Measurements from ENCODE around the gene NEXN.

Gene NEXN

DNA sequence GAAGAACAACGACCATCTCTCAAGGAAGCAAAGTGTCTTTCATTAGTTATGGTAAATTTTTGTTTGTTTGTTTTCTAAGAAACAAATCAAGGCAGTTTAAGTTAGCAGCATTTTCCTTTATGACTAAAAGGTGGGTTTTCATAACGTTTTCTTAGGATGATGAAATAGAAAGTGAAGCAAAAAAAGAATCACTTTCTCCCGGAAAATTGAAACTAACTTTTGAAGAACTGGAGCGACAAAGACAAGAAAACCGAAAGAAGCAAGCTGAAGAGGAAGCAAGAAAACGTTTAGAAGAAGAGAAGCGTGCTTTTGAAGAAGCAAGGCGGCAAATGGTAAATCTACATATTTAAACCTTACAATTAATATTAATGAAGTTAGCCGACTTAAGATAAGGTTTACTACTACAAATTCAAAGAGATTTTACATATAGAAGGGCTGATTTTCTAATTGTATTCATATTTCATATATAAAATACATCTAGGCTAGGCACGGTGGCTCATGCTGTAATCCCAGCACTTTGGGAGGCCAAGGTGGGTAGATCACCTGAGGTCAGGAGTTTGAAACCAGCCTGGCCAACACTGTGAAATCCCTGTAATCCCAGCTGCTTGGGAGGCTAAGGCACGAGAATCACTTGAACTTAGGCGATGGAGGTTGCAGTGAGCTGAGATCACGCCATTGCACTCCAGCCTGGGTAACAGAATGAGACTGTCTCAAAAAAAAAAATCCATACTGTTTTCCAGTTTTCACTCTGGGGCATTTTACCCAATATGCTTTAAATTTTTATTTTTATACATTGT, 38.3 kb downstream of the NEXN start:
- TF ChIP-seq POLR2A (IDR thresholded peaks at IDR 0.05; ENCODE audit: low read depth, low read length): no peak
- peak; percentile 43 for FAIRE-seq

DNA sequence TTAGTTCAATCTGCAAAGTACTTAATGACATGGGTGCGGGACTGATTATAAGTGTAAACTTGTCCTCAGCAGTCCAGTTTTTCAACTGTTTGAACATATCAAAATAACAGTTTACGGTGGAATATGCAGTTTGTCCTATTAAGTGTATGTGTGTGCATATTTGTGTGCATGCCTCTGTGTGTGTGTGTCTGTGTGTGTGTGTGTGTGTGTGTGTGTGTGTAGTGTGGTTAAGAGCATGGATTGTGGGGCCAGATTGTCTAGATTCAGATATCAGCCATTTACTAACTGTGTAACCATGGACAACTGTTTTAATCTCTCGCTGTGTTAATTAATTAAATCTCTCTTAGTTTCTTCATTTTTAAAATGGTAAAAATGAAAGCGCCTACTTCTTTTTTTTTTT, 39.0 kb downstream of the NEXN start:
- no peak for TF ChIP-seq POLR2A (IDR thresholded peaks at IDR 0.05; ENCODE audit: low read depth, low read length)
- FAIRE-seq (peak; percentile 50), DNase-seq (ENCODE audit: insufficient read length, low spot score) (no peak)

More for the DNA sequence above, 38.3 kb downstream of the NEXN start:
- DNase-seq (ENCODE audit: insufficient read length, low spot score): no peak

DNA sequence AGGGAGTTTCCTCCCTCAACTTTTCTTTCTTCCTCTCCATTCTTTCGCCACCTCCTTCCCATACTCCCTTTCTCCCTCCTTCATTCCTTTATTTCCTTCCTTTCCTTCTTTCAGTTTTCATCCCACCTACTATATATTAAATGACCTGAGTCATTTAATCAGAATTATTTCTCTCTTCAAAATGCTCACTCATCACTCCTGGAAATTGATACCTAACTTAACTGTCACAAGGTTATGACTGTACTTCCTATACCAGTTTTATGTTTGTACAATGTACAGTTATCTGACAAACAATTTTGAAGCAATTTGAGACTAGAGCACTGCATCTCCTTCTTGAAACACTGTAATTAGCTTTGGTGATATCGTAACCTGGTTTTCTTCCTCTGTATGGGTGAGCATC, 41.4 kb downstream of the NEXN start:
- TF ChIP-seq POLR2A (IDR thresholded peaks at IDR 0.05; ENCODE audit: low read depth, low read length): no peak
- peak; percentile 60 for FAIRE-seq
- DNase-seq (ENCODE audit: insufficient read length, low spot score): no peak

DNA sequence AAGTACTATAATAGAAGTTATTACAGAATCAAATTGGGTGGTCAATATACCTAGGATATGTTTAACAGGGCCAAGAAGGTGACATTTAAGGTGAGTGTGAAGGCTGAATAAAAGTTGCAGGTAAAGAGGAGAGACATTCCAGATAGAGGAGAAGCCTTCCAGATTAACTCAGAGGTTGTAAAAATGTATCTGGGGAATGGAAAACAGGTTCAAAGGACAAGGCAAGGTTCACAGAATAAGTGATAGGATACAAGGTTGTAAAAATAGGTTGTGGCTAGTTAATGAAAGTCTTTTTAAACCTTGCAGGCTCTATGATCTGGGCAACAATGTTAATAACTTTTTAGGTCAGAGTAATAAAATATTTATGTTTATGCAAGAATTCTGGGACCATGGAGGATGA, 50.2 kb downstream of the NEXN start:
- DNase-seq (ENCODE audit: insufficient read length, low spot score) (no peak), FAIRE-seq (no peak)
- no peak for TF ChIP-seq POLR2A (IDR thresholded peaks at IDR 0.05; ENCODE audit: low read depth, low read length)

DNA sequence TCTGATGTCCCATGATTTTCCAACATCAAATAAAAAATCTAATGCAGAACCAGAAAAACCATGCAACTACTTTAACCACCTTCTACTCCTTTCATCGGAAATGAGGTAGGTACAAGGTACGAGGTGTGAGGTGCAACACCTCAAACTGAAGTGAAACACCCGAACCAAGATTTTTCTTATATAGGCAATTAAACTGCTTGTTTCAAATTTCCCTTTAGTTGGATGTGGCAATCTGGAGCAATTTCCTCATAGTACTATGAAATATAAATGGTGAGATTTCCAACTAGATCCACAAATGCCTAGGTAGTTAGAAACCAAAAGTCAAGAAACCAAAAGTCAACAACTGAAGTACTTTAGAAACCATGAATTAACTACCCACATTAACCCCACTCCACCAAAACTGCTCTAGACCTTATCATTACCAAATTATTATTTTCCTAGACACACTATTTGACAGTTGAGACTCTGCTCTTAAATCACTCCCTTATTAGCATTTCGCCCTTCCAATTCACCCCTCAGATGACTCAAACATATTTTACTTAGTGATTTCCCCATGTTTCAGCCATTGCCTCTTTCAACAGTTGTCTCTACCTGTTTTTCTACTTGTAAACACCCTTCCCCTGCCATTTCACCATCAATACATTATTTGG, 52.6 kb downstream of the NEXN start:
- DNase-seq (ENCODE audit: insufficient read length, low spot score): no peak
- TF ChIP-seq POLR2A (IDR thresholded peaks at IDR 0.05; ENCODE audit: low read depth, low read length): no peak
- peak; percentile 6 for FAIRE-seq

DNA sequence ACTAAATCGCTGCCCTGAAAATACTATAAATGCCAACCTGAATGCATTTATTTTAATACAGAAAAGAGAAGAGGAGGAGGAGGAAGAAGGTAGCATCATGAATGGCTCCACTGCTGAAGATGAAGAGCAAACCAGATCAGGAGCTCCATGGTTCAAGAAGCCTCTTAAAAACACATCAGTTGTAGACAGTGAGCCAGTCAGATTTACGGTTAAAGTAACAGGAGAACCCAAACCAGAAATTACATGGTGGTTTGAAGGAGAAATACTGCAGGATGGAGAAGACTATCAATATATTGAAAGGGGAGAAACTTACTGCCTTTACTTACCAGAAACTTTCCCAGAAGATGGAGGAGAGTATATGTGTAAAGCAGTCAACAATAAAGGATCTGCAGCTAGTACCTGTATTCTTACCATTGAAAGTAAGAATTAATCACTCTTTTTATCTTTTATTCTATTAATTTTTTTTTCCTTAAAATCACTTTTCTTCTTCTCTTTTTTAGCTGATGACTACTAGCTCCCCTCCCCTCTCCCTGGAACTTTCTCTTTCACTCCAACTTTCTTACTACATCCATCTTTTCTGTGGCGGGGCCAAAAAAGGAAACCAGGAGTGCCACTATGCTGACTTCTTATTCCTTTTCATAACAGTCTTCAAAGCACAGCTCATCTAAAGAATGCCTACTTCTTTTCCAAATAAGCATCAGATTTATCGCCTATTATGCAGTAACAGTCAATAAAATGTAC, 54.1 kb downstream of the NEXN start:
- FAIRE-seq: no peak
- TF ChIP-seq POLR2A (IDR thresholded peaks at IDR 0.05; ENCODE audit: low read depth, low read length): no peak
- no peak for DNase-seq (ENCODE audit: insufficient read length, low spot score)

DNA sequence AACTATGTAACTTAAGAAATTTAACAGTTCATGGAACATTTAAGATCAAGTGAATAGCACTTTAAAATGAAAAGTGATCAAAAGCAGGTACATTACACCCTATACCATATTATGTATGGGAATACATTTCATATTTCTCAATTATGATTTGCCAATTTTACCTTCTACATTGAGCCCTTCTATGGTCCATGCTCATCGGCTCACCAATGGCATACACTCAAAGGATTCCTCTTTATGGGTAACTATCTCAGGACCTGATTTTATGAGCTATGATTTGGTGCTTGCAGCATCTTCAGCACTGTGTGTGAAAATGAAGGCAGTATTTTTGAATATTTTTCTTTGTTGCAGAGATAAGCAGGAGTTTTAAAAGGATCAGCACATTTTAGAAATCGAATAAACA, 56.9 kb downstream of the NEXN start:
- no peak for DNase-seq (ENCODE audit: insufficient read length, low spot score)
- TF ChIP-seq POLR2A (IDR thresholded peaks at IDR 0.05; ENCODE audit: low read depth, low read length): no peak
- no peak for FAIRE-seq

DNA sequence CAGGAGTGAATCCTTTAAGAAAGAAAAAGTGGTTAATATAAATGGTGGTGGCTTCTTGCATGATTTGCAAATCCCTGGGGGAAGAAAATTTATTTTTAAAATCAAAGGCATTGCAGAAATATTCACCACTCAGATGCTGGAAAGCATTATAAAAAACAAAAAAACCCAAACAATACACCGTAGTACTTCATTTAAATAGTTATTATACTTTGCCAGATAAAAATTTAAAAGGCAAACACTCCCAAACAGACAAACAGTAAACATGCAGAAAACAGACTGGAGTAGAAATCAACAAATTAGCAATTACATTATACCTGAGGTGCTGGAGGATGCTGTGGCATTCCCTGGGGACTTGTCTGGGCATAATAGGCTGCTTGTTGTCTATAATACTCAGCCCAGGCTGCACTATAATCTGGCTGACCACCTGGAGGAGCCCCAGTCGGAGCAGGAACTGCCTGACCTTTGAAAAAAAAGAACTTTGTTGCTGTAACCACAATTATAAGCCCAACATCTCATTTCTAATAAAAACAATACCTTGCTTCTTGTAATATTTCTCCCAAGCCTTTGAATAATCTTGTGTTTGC, 60.5 kb downstream of the NEXN start:
- DNase-seq (ENCODE audit: insufficient read length, low spot score): no peak
- peak; percentile 15 for FAIRE-seq
- no peak for TF ChIP-seq POLR2A (IDR thresholded peaks at IDR 0.05; ENCODE audit: low read depth, low read length)

DNA sequence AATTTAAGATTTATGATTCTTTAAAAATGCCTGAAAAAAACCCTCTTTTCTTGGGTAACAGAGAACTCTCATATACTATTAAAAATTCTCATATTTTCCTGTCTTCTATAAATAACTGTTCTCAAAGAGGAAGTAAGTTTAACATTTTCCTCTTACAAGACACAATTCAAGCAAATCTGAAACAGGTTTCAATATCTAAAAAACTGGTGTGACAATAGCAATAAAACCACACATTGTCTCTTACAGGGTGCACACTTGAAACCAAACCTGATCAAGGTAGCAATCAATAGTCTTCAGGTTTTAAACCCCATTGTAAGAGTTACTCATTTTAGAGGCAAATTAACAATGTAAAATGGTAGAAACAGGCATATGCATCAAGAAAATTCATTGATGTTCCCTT, 62.4 kb downstream of the NEXN start:
- no peak for DNase-seq (ENCODE audit: insufficient read length, low spot score)
- FAIRE-seq: no peak
- no peak for TF ChIP-seq POLR2A (IDR thresholded peaks at IDR 0.05; ENCODE audit: low read depth, low read length)

DNA sequence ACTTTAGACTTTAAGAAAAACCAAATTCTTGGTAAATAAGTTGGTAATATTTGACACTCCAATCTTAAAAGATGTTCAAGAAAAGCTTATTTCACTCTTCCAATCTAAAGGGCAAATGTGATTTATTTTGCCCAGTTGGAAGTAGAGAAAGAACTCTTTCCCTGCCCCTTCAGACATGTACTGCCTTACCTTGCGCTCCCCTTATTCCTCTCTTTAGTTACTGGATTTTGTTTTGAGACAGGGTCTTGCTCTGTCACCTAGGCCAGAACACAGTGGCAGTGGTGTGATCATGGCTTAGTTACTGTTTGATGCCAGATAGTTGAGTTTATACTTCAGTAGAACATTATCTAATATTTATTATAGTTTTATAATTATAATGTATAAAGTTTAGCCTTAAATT, 62.9 kb downstream of the NEXN start:
- FAIRE-seq (no peak), DNase-seq (ENCODE audit: insufficient read length, low spot score) (no peak)
- TF ChIP-seq POLR2A (IDR thresholded peaks at IDR 0.05; ENCODE audit: low read depth, low read length): no peak

DNA sequence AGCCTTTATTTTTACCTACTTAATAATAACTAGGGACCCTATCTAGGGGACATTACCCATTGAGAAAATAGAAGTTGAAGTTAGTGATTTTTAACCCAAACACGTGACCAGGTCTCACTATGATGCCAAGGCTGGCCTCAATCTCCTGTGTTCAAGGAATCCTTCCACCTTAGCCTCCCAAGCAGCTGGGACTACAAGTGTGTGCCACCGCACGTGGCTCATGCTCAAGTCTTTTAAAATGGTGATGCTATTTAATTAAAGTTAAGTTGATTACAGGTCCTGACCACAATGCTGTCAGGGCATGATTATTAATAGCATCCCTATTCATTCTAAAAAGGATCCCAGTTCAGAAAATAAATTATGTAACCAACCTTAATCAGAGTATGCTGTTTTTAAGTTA, 65.5 kb downstream of the NEXN start:
- no peak for FAIRE-seq
- no peak for TF ChIP-seq POLR2A (IDR thresholded peaks at IDR 0.05; ENCODE audit: low read depth, low read length)
- DNase-seq (ENCODE audit: insufficient read length, low spot score): no peak

DNA sequence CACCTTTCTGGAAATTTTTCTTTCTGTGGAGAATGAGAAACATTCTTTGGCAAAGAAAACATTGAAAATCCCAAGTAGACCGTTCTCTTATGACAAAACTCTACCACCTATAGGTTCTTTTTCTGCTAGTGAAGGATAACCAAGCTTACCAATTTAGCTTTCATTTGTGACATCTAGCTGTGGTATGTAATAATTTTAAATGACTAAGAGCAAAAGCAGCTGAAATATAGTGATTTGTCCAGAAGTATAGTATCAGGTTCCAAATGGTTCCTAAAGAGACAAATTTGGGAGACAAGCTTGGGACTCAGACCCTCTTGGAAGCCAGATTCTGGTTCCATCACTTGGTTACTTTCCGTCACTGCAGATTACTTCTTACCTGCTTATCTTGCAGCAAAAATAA, 66.1 kb downstream of the NEXN start:
- FAIRE-seq: peak; percentile 52
- TF ChIP-seq POLR2A (IDR thresholded peaks at IDR 0.05; ENCODE audit: low read depth, low read length): no peak

DNA sequence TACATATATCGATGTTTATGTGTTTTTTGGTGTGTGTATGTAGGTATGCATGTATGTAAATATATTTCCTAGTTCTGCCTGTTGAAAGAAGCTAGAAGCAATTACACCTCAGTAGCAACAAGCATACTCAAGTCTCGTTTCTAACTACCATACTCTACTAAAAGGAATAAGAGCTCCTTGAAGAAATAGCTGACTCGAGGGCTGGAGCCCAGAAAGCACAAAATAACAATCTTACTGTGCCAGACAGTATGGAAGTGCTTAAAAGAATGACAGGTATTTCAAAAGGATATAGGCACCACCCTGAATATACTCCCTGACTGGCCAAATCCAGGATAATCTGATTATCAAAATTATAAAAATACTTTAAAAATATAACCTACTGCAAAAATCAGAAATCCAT, 67.3 kb downstream of the NEXN start:
- no peak for TF ChIP-seq POLR2A (IDR thresholded peaks at IDR 0.05; ENCODE audit: low read depth, low read length)
- DNase-seq (ENCODE audit: insufficient read length, low spot score) (no peak), FAIRE-seq (no peak)

More for the DNA sequence above, 66.1 kb downstream of the NEXN start:
- no peak for DNase-seq (ENCODE audit: insufficient read length, low spot score)

DNA sequence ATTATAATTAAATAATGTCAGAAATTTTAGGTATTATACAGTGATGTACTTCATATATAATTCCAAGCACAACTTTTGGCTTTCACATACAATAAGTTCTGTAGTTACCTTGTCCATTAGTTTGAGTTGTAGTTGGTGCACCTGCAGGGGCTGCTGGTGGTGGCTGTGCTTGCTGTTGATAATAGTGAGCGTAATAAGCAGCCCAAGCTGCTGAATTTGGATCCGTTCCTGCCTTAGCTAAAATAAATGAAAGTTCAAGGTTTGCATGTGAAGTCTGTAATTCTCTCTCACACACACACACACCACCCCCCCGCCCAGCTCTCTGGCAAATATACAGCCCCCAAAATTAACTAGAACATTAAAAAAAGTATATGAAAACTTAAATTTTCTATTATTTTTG, 68.0 kb downstream of the NEXN start:
- TF ChIP-seq POLR2A (IDR thresholded peaks at IDR 0.05; ENCODE audit: low read depth, low read length): no peak
- FAIRE-seq: no peak

More for the DNA sequence above, 68.0 kb downstream of the NEXN start:
- no peak for DNase-seq (ENCODE audit: insufficient read length, low spot score)
